Fibroblast of skin of right quadriceps (primary cell): ENCODE results near the gene DNAH7.
"Not testable (repeated sequence)": the region's sequence is repeated elsewhere in the genome, so short reads cannot be mapped to it uniquely, and the experiment has no call there.

ENCODE experiments used
- DNase-seq: peaks from one replicate; pipeline ENCODE4 v3.0.0-alpha.2; 2013

DNAH7 gene

DNA sequence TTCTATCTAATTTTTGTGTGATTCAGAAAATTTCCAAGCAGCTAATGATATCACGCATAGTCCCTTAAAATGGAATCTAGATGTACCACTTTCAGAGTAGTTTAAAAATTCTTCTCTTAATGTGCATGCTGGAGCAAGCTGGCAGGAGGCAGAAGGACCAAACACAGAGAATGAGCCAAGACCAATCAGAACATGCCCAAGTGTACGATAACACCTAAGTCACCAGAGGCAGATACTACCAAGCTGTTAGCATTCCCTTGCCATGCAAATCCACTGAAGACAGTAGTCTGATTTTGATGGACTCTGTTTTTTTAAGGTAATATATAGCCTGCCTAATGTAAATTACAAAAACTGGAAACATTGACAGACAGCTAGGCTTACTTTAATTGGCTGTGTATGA, 109.3 kb downstream of the DNAH7 start:
- DNase-seq: no peak

- DNase-seq: no peak
Measured at GRCh38 chr2:195956725-195957124, 111.9 kb downstream of the DNAH7 start.

DNA sequence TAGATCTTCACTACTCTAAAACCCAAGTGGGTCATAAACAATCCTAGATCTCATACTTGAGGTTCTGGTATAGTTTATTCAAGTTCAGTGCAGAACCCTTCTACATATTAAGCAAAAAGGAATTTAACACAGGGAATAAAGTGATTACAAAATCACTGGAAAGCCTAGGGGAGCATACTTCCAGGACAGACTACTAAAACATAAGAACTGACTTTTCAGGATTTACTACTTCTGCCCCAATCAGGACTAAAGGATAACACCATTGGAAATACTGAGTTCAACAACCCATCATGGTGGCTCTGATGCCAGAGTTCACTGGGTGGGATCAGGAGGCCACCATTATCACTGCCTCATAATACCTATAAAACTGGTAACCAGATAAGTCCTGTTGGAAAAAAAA, 123.6 kb downstream of the DNAH7 start:
- DNase-seq: no peak

DNA sequence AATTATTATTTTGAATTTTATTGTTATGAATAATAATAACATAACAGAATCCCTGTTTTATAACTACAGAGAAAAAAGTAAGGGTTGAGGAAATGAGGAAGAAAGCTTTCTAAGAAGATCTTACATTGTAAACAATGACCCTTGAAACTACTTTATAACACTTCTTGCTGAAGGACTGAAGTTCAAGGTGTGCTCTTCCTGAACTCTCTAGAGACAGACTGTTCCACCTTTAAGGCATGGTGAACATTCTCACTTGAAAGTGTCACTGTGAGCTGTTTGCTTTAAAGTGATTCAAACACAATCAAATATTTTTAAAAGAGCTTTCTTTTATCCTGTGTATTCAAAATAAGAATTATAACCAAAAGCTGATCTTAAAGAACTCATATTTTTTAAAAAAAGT, 131.5 kb downstream of the DNAH7 start:
- DNase-seq: no peak

DNA sequence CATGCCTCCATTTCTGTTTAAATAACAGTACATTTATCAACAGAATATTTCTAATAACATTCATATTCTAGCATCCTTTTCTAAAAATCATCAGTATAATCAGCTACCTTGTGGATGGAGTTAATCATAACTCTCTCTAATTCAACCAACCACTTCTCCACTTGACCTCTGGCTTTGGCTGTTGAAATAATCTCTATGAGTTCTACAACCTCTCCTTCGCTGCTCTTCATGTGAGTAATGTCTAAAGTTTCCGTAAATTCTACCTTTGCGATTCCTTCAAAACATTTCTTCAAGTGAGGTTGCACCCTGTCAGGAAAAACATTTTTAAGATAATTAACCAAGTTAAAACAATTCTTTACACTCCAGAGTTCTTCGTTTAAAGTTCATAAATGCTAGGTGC, 134.2 kb downstream of the DNAH7 start:
- DNase-seq: no peak

- no peak for DNase-seq
Measured at GRCh38 chr2:195929531-195929930, 139.1 kb downstream of the DNAH7 start.

DNA sequence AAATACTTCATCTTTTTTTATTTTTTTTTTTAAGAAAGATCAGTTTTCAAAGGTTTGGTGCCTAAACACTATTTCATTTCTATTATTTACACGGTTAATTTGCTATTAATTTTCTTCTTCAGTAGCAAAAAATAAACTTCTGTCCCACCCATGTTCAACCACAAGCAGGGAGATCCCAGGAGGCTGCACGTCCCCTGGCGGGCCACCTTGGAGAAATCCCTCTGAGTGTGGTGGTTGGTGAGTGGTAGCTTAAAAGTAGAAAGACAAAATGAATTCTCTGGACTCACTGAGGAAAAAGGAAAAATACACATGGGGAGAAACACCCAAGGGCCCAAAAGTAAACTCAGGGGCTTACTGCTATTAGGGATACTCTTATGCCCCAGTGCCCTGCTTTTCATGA, 143.5 kb downstream of the DNAH7 start:
- no peak for DNase-seq

DNA sequence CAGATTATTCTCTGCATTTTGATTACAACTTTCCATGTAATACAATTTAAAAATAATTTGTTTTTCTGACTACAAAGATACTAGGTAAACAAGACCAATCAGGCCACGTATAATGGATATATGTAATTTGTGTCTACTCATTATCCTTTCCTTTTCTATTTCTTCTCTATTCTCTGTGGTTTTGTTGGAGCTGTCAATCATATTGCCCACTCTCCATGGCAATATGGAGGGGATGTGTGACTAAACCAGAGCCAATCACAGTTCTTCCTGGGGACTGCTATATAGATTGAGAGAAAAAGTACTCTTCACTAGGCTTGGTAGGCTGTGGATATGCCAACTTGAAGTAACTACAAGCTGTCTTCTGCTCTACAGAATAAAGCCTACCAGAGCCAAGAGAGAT, 144.7 kb downstream of the DNAH7 start:
- no peak for DNase-seq

DNA sequence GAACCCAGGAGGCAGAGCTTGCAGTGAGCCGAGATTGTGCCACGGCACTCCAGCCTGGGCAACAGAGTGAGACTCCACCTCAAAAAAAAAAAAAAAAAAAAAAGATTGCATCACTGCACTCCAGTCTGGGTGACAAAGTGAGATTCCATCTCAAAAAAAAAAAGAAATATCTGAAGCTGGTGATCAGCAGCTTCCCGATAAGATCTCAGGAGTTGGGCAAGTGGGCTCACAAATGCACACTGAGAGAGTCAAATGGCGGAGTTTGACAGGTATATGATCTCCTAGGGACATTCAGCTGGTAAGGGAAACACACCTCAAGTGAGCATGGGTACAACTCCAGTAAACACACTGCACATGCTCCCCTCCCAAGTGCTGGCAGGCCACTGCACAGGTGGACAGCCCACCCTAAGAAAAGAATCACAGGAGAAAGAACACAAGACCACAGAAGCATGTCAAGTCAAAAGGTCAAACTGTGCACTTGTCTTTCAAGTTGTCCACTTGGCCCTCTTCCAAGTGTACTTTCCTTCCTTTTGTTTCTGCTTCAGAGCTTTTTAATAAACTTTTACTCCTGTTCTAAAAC, 151.5 kb downstream of the DNAH7 start:
- DNase-seq: not testable (repeated sequence)

DNA sequence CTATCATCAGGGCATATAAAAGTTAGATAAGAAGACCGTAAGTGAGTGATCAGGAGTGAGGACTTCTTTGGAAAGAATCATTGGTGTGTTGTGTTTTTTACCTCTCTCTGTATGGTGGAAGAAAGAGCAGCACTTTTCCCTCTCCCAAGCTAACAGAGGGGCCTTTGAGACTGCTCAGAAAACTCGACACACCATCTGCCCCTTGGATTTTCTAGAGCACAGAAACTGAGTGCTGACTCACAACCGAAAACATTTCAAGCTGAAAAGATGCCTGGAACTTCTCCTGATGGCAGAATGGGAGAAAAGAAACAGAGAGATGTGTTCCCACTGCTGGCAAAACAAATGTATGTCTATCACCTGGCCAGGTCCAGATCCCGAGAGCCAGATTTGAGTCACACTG, 156.6 kb downstream of the DNAH7 start:
- DNase-seq: no peak

GRCh38 chr2:195910570-195910969, 158.1 kb downstream of the DNAH7 start:
- no peak for DNase-seq

DNA sequence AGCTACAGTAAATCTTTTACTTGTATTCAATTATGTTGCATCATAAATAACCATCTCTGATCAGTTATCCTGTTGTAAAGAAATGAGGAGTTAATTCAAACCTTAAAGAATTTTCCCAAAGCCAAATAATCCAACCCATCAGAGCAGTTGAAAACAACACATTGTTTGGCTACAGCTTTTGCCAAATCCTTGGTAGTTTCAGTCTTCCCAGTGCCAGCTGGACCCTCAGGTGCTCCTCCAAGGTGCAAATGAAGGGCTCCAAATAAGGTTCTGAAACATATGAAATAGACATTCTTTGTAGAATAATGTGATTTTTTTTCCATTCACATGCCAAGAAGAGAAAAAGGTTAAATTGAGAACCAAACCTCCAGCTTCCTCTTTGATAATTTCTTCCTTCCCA, 158.7 kb downstream of the DNAH7 start:
- DNase-seq: no peak

- no peak for DNase-seq
Measured at GRCh38 chr2:195907474-195907873, 161.2 kb downstream of the DNAH7 start.

- peak; percentile 26 for DNase-seq
Measured at GRCh38 chr2:195903956-195904355, 164.7 kb downstream of the DNAH7 start.

- no peak for DNase-seq
Measured at GRCh38 chr2:195902857-195903256, 165.8 kb downstream of the DNAH7 start.

DNA sequence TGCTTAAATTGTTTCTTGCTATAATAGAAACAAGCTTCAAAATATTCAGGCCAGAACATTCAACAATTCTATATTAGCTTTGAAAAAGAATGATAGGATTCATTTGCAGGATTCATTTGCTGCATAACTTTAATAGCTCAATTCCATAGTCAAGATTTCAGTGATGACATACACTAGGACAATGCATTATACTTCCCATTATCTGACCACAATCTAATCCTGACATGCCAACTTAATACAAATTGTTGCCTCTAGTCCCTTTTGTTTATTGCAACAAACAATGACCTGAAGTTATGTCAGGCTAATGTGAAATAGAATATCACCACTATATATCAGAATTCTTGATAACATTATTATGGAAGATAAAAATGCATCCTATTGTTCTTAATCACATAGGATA, 169.4 kb downstream of the DNAH7 start:
- peak; percentile 40 for DNase-seq

- peak; percentile 99 for DNase-seq
Measured at GRCh38 chr2:195898505-195899191, 170.0 kb downstream of the DNAH7 start.

GRCh38 chr2:195891081-195891480, 177.6 kb downstream of the DNAH7 start:
- no peak for DNase-seq

- DNase-seq: no peak
Measured at GRCh38 chr2:195879153-195879552, 189.5 kb downstream of the DNAH7 start.

DNA sequence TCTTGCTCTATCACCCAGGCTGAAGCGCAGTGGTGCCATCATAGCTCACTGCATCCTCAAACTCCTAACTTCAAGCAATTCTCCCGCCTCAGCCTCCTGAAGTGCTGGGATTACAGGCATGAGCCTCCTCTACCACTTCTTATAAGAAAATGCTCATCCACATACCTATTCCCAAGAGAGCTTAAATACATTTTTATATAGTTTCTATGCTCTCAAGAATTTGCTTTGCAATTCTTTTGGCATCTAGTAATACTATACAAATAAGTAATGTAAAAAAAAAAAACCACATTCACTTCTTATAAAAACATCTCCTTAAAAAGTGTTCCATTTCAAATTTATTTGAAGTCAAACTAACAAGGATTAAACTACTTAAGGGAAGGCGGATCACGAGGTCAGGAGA, 197.3 kb downstream of the DNAH7 start:
- peak; percentile 68 for DNase-seq

GRCh38 chr2:195864316-195864715, 204.3 kb downstream of the DNAH7 start:
- no peak for DNase-seq

DNA sequence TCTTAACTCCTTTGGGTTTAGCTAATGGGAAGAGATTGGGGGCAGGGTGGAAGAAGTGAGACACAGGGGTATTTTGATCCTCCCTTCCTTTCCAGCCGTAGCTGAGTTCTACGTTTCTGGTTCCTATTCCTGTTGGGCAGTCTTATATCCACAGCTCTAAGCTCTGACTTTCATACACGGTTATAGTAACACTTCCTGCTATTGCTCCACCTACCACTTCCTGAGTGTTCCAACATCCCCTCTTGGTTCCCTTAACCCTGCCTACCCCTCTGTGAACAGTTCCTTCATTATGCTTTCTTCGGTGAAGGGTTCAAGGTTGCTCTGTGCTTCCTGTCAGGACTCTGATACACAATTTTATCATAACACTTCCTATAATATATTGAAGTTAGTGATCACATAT, 205.1 kb downstream of the DNAH7 start:
- no peak for DNase-seq

GRCh38 chr2:195863121-195863520, 205.5 kb downstream of the DNAH7 start:
- no peak for DNase-seq

DNA sequence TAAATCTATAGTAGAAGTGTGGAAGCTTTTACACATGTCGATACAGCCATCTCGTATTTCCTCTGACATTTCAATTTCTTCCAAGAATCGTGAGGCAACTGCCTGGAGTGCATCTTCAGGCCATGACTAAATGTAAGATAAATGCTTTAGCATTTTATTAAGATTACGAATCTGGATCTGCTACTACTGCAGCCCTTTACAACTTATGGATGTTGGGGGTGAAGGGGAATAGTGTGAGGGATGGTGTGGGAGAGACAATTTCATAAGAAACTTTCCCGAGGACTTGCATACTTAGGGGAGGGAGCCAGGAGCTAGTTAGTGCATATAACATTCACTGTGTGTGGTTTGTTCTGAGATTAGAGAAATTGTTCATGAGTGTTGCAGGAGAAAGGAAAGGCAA, 206.8 kb downstream of the DNAH7 start:
- peak; percentile 74 for DNase-seq

DNA sequence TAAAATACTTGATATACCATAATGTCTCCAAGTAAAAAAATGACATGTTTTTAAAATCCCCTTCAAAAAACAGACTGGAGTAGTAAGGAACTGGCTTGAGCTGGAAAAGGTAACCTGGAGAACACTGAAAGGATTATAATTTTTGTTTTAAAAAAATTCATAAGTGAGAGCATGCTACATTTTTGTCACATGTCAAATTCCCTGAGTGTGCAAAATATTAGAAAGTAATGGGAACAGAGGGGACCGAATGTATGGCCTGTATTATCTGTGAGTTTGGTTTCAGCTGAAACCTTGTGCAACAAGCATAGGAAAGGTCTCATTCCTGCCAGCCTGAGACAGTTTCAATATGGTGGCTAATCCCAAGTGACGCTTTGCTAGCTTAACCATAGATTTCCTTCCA, 209.1 kb downstream of the DNAH7 start:
- no peak for DNase-seq
